GM13977 (cell line): ENCODE measurements around the gene C16orf86.
A peak's percentile ranks its signal among the peaks of the same experiment; 100 is the strongest.

Experiments
- DNase-seq: peaks from one replicate; pipeline ENCODE4 v3.0.0; 2012; ENCODE audit warnings: low spot score
- CTCF ChIP-seq: IDR thresholded peaks from 2 replicates; pipeline ENCODE4 v1.5.1; 2012; ENCODE audit warnings: mild to moderate bottlenecking, control low read depth; ENCODE audit not compliant: insufficient read depth; ENCODE audit errors: extremely low read depth, missing control alignments
- in situ Hi-C: fragments of 300-500 bp; cut with MboI; formaldehyde crosslinking; loops from one replicate; pipeline ENCODE4 v1.12.0; 2022; ENCODE audit warnings: low sequenced_read_pairs, low pct_unique_long_range_greater_than_20kb, mixed read lengths, inconsistent platforms; ENCODE audit not compliant: unreplicated experiment

Gene C16orf86

GRCh38 chr16:67648764-67649407 is 17.7 kb upstream of the C16orf86 start:
- DNase-seq = peak; percentile 23
- in situ Hi-C loops = no loop called here
- no peak for TF ChIP-seq CTCF

GRCh38 chr16:67649494-67649931 is 17.1 kb upstream of the C16orf86 start:
- no peak for TF ChIP-seq CTCF
- no peak for DNase-seq
- in situ Hi-C loops = no loop called here

- in situ Hi-C loops = loop anchor here (10.0 kb wide), 1 partner anchor 115 kb away; no protein-coding TSS in a partner anchor
- no peak for TF ChIP-seq CTCF
- no peak for DNase-seq
These were observed 16.6 kb upstream of the C16orf86 start for GRCh38 chr16:67650023-67650422.

- in situ Hi-C loops = loop anchor here (10.0 kb wide), 1 partner anchor 116 kb away; no protein-coding TSS in a partner anchor
- no peak for TF ChIP-seq CTCF
These were observed 15.6 kb upstream of the C16orf86 start for GRCh38 chr16:67651039-67651438.

GRCh38 chr16:67651847-67652246 is 14.8 kb upstream of the C16orf86 start:
- TF ChIP-seq CTCF = no peak
- DNase-seq = no peak
- in situ Hi-C loops = loop anchor here (10.0 kb wide), 1 partner anchor 117 kb away; no protein-coding TSS in a partner anchor

More at GRCh38 chr16:67651039-67651438, 15.6 kb upstream of the C16orf86 start:
- no peak for DNase-seq

GRCh38 chr16:67652578-67653127 is 14.0 kb upstream of the C16orf86 start:
- no peak for DNase-seq
- TF ChIP-seq CTCF = no peak
- in situ Hi-C loops = loop anchor here (10.0 kb wide), 1 partner anchor 118 kb away; no protein-coding TSS in a partner anchor
